Measurements from ENCODE around the gene SEPHS2. TPM values are rescaled to one million over a fixed set of nuclear protein-coding genes. Genes with fewer than 3 reads are reported as not detected.

SEPHS2 gene
- total RNA-seq, 1 experiment from 2014 or later: 52.6 TPM

DNA sequence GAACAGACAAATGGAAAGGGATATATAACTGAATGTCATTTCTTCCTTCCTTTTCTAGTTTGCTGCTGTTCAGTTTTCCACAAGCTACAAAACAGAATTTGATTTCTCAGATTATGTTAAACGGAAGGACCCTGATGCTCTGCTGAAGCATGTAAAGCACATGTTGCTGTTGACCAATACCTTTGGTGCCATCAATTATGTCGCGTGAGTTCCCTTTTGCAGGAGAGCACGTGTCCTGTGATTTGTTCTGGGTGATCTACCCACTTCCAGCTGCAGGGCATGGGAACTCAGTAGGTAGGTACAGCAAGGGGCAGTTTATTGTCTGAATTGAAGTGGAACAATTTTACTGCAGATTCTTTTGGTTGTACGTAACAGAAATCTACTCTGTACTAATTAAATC lies 35.7 kb upstream of the SEPHS2 start:
- Histone ChIP-seq H2AFZ (ENCODE audit: low read length) (no peak overlapping the region), H2AK5ac (ENCODE audit: insufficient read length, low read length) (no peak overlapping the region), H3K4ac (ENCODE audit: low read depth, low read length) (no peak overlapping the region), H3K27me3 (ENCODE audit: insufficient read depth, low read length) (no peaks in the 10 kb centered on the region), H2BK5ac (ENCODE audit: insufficient read length, low read length) (no peak overlapping the region), H3K18ac (ENCODE audit: insufficient read length, low read depth, low read length) (no peak overlapping the region), H3K27ac (ENCODE audit: insufficient read length, low read depth, low read length) (no peak overlapping the region), H4K5ac (ENCODE audit: insufficient read length, low read depth, low read length) (no peak overlapping the region), H3K14ac (ENCODE audit: insufficient read depth, low read length) (no peak overlapping the region), H3K4me2 (ENCODE audit: insufficient read depth, insufficient read length, low read length) (no peak overlapping the region), H3K56ac (ENCODE audit: insufficient read length, low read depth, low read length) (no peak overlapping the region), H3K23me2 (ENCODE audit: insufficient read length, low read depth, low read length, poor library complexity, severe bottlenecking) (no peaks in the 10 kb centered on the region), H4K91ac (ENCODE audit: insufficient read length, low read depth, low read length) (no peak overlapping the region), H3K79me2 (ENCODE audit: insufficient read depth, low read length) (no peaks in the 10 kb centered on the region), H3K23ac (ENCODE audit: insufficient read length, low read depth, low read length) (no peak overlapping the region), H3K4me1 (ENCODE audit: insufficient read depth, low read length) (no peaks in the 10 kb centered on the region), H4K20me1 (ENCODE audit: control insufficient read depth, insufficient read depth, insufficient read length) (no peaks in the 10 kb centered on the region), H2BK20ac (ENCODE audit: low read depth, low read length, poor library complexity, severe bottlenecking) (no peak overlapping the region), H2BK12ac (ENCODE audit: insufficient read length, low read depth, low read length) (no peak overlapping the region), H2BK120ac (ENCODE audit: low read depth, low read length, poor library complexity, severe bottlenecking) (no peak overlapping the region), H4K8ac (replicated peaks; ENCODE audit: insufficient read length, low read depth, low read length) (no peak overlapping the region), H3K79me1 (ENCODE audit: insufficient read depth, low read depth, low read length, poor library complexity, severe bottlenecking) (no peaks in the 10 kb centered on the region), H3K9ac (ENCODE audit: extremely low read depth, insufficient read length, low read length) (no peak overlapping the region), H2BK15ac (ENCODE audit: low read depth, low read length) (no peak overlapping the region), H3T11ph (ENCODE audit: low read length) (no peak overlapping the region), H3K9me3 (ENCODE audit: control insufficient read depth, low read depth, low read length) (no peaks in the 10 kb centered on the region)
- TF ChIP-seq, protein P1, sequence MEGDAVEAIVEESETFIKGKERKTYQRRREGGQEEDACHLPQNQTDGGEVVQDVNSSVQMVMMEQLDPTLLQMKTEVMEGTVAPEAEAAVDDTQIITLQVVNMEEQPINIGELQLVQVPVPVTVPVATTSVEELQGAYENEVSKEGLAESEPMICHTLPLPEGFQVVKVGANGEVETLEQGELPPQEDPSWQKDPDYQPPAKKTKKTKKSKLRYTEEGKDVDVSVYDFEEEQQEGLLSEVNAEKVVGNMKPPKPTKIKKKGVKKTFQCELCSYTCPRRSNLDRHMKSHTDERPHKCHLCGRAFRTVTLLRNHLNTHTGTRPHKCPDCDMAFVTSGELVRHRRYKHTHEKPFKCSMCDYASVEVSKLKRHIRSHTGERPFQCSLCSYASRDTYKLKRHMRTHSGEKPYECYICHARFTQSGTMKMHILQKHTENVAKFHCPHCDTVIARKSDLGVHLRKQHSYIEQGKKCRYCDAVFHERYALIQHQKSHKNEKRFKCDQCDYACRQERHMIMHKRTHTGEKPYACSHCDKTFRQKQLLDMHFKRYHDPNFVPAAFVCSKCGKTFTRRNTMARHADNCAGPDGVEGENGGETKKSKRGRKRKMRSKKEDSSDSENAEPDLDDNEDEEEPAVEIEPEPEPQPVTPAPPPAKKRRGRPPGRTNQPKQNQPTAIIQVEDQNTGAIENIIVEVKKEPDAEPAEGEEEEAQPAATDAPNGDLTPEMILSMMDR (conservative IDR thresholded peaks at IDR 0.05): no peak
- H3K9me3 Mint-ChIP-seq: no peaks in the 10 kb centered on the region; a peak in 1 of 5 replicates
- H3K27me3 Mint-ChIP-seq (ENCODE audit: low read depth): peaks cover 30% of the 10 kb centered on the region
- DNase-seq: no peak
- H3K36me3 Mint-ChIP-seq (ENCODE audit: insufficient read depth in 1 of 3, low read depth in 3 of 3): no peaks in the 10 kb centered on the region
- H3K4me1 Mint-ChIP-seq: no peaks in the 10 kb centered on the region
- WGBS (ENCODE audit: extremely low coverage, insufficient read length, low lambda C conversion rate): no CpG with 5 or more reads among the region's 5 CpGs
- no peak overlapping the region for H3K27ac Mint-ChIP-seq
- H3K4me3 Mint-ChIP-seq: no peak overlapping the region
